ENCODE results near the gene GAGE10.

The GAGE10 gene

GRCh38 chrX:49258749-49259124 lies 44.7 kb upstream of the GAGE10 start:
- no peaks in the 10 kb centered on the region for H3K36me3 ChIP-seq
- no peaks in the 10 kb centered on the region for H3K4me1 ChIP-seq (ENCODE audit: control insufficient read depth in 1 of 2, insufficient read depth in 1 of 2, low read depth in 1 of 2, low read length in 1 of 2)
- no peaks in the 10 kb centered on the region for H3K27me3 ChIP-seq
- no peak overlapping the region for H3K27ac ChIP-seq
- no peaks in the 10 kb centered on the region for H3K9me3 ChIP-seq
- H3K4me3 ChIP-seq (ENCODE audit: low read depth in 1 of 2, low read length in 1 of 2): no peak overlapping the region
- TF ChIP-seq CTCF (IDR thresholded peaks at IDR 0.05): no peak

- no peak for TF ChIP-seq CTCF (IDR thresholded peaks at IDR 0.05)
- Histone ChIP-seq H3K27ac (no peak overlapping the region), H3K4me3 (ENCODE audit: low read depth in 1 of 2, low read length in 1 of 2) (no peak overlapping the region), H3K4me1 (ENCODE audit: control insufficient read depth in 1 of 2, insufficient read depth in 1 of 2, low read depth in 1 of 2, low read length in 1 of 2) (no peaks in the 10 kb centered on the region), H3K27me3 (no peaks in the 10 kb centered on the region), H3K9me3 (no peaks in the 10 kb centered on the region), H3K36me3 (no peaks in the 10 kb centered on the region)
Observed at GRCh38 chrX:49260221-49260985, 43.0 kb upstream of the GAGE10 start.

GRCh38 chrX:49262603-49263002 lies 40.8 kb upstream of the GAGE10 start:
- TF ChIP-seq CTCF (IDR thresholded peaks at IDR 0.05): no peak
- Histone ChIP-seq H3K36me3 (no peaks in the 10 kb centered on the region), H3K27me3 (no peaks in the 10 kb centered on the region), H3K4me1 (ENCODE audit: control insufficient read depth in 1 of 2, insufficient read depth in 1 of 2, low read depth in 1 of 2, low read length in 1 of 2) (no peaks in the 10 kb centered on the region), H3K4me3 (ENCODE audit: low read depth in 1 of 2, low read length in 1 of 2) (no peak overlapping the region), H3K9me3 (no peaks in the 10 kb centered on the region), H3K27ac (no peak overlapping the region)

DNA sequence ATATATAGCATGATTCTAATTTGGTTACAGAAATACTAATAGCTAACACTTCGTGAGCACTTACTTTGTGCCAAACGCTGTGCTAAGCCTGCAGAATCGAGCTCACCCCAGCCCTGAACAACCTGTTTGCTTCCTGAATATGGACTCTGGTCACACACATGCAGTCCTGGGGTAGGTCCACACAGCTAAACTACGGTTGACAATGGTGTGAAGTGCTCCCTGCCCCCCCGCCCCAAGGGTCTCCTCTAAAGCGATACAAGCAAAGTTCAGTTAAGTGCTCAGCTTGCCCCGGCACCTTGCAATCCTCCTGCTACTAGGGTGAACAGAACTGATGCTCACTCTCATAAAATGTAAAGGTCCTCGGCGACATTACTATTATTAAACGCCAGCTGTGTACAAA lies 39.8 kb upstream of the GAGE10 start:
- Histone ChIP-seq H3K27me3 (no peaks in the 10 kb centered on the region), H3K36me3 (no peaks in the 10 kb centered on the region), H3K27ac (no peak overlapping the region), H3K4me3 (ENCODE audit: low read depth in 1 of 2, low read length in 1 of 2) (no peak overlapping the region), H3K4me1 (ENCODE audit: control insufficient read depth in 1 of 2, insufficient read depth in 1 of 2, low read depth in 1 of 2, low read length in 1 of 2) (peaks cover 6% of the 10 kb centered on the region in 2 experiments), H3K9me3 (no peaks in the 10 kb centered on the region)
- TF ChIP-seq CTCF (IDR thresholded peaks at IDR 0.05): no peak

- Histone ChIP-seq H3K9me3 (no peaks in the 10 kb centered on the region), H3K27me3 (no peaks in the 10 kb centered on the region), H3K4me1 (ENCODE audit: control insufficient read depth in 1 of 2, insufficient read depth in 1 of 2, low read depth in 1 of 2, low read length in 1 of 2) (peaks cover 7 to 8% of the 10 kb centered on the region in 2 experiments), H3K27ac (no peak within 1 kb of the TSS), H3K36me3 (no peaks in the 10 kb centered on the region), H3K4me3 (ENCODE audit: low read depth in 1 of 2, low read length in 1 of 2) (no peak within 1 kb of the TSS)
- no peak for TF ChIP-seq CTCF (IDR thresholded peaks at IDR 0.05)
Observed at GRCh38 chrX:49264460-49264859, 39.0 kb upstream of the GAGE10 start, which contains the start of gene FOXP3. FOXP3 (minus strand) TSS chrX:49264710; CDS start chrX:49258505, 6,205 bp downstream.

Measured in neutrophil (primary cell).